HepG2 (cell line): ENCODE results near the gene AP3D1. TPM values are rescaled to one million over a fixed set of nuclear protein-coding genes. Genes with fewer than 3 reads are reported as not detected.
A peak's percentile ranks its signal among the peaks of the same experiment; 100 is the strongest.

Experiments used
- BHLHE40 ChIP-seq: IDR thresholded peaks from 2 replicates; pipeline ENCODE4 v1.6.1; 2011; ENCODE audit warnings: low read length, improper control_type of control experiment
- CENPT ChIP-seq: sonication (generic); formaldehyde crosslinking; IDR thresholded peaks from 2 replicates; pipeline ENCODE4 v1.8.0; 2022; ENCODE audit warnings: low read depth, mild to moderate bottlenecking, moderate library complexity, missing genetic modification reagents
- GATAD2A ChIP-seq: IDR thresholded peaks from 2 replicates; pipeline ENCODE4 v1.6.1; 2016
- HOXA7 ChIP-seq: sonication (generic); formaldehyde crosslinking; IDR thresholded peaks from 2 replicates; pipeline ENCODE4 v1.8.1; 2022; ENCODE audit warnings: mild to moderate bottlenecking, missing genetic modification reagents, moderate library complexity
- HOXA9 ChIP-seq: sonication (generic); formaldehyde crosslinking; IDR thresholded peaks from 2 replicates; pipeline ENCODE4 v1.8.1; 2022; ENCODE audit warnings: missing genetic modification reagents, mild to moderate bottlenecking, moderate library complexity, borderline replicate concordance
- KLF9 ChIP-seq: IDR thresholded peaks from 2 replicates; pipeline ENCODE4 v1.6.1; 2016; ENCODE audit warnings: low read depth
- PAF1 ChIP-seq: IDR thresholded peaks from 2 replicates; pipeline ENCODE4 v1.6.1; 2016; ENCODE audit warnings: missing genetic modification reagents, missing compliant biosample characterization
- RBAK ChIP-seq: sonication (generic); formaldehyde crosslinking; IDR thresholded peaks from 2 replicates; pipeline ENCODE4 v1.5.1; 2020; ENCODE audit warnings: mild to moderate bottlenecking, missing genetic modification reagents
- SETDB1 ChIP-seq: sonication (generic); formaldehyde crosslinking; IDR thresholded peaks from 2 replicates; pipeline ENCODE4 v1.5.1; 2020; ENCODE audit warnings: missing genetic modification reagents, mild to moderate bottlenecking, borderline replicate concordance
- SP5 ChIP-seq: IDR thresholded peaks from 2 replicates; pipeline ENCODE4 v1.6.1; 2016; ENCODE audit warnings: low read depth, borderline replicate concordance
- ZFAT ChIP-seq: sonication (generic); formaldehyde crosslinking; conservative IDR thresholded peaks from 2 replicates; pipeline ENCODE4 v1.8.1; 2023; ENCODE audit warnings: missing genetic modification reagents, inconsistent platforms
- ZNF282 ChIP-seq: fragments of 450-650 bp; IDR thresholded peaks from 2 replicates; pipeline ENCODE4 v1.6.1; 2018; ENCODE audit not compliant: partially characterized antibody
- ZNF816 ChIP-seq: sonication (generic); formaldehyde crosslinking; IDR thresholded peaks from 2 replicates; pipeline ENCODE4 v1.8.0; 2022; ENCODE audit warnings: missing genetic modification reagents, mild to moderate bottlenecking, borderline replicate concordance
- polyA plus RNA-seq, 8 experiments: library from polyadenylated mRNA; depleted of rRNA in 3 of 8; stranded (reverse) in 7 of 8; unstranded in 1 of 8; fragments of >200 nt; fragmentation: Illumina TruSeq in 4 of 8; extraction: Trizol in 4 of 8; gene quantifications; 2 replicates each; pipeline versions ENCODE4 v1.2.1 to v1.2.3, GENCODE V29; 2011 to 2016; ENCODE audit warnings: low read depth in 4 of 8, missing spikeins in 1 of 8, mixed read lengths in 1 of 8; ENCODE audit not compliant: insufficient read depth in 1 of 8
- total RNA-seq, 5 experiments: library from RNA; depleted of rRNA; stranded (reverse); fragments of >200 nt; fragmentation: Illumina TruSeq; extraction: Trizol; gene quantifications; 2 replicates each; pipeline ENCODE4 v1.2.3, GENCODE V29; 2016; ENCODE audit warnings: low read depth in 1 of 5
- TF ChIP-seq, protein P1 (sequence below): sonication (generic); formaldehyde crosslinking; IDR thresholded peaks from 2 replicates; pipeline ENCODE4 v1.5.0; 2020; ENCODE audit warnings: mild to moderate bottlenecking, missing genetic modification reagents
- TF ChIP-seq, protein P2 (sequence below): sonication (generic); formaldehyde crosslinking; IDR thresholded peaks from 2 replicates; pipeline ENCODE4 v1.4.0; 2020; ENCODE audit warnings: mild to moderate bottlenecking, low read depth, missing genetic modification reagents
- TF ChIP-seq, protein P3 (sequence below): sonication (generic); formaldehyde crosslinking; IDR thresholded peaks from 2 replicates; pipeline ENCODE4 v1.9.0; 2021; ENCODE audit warnings: missing genetic modification reagents, borderline replicate concordance
- TF ChIP-seq, protein P4 (sequence below), 2 experiments: sonication (generic) in 1 of 2; formaldehyde crosslinking in 1 of 2; IDR thresholded peaks; 2 replicates each; pipeline versions ENCODE4 v1.4.0 to v1.6.1; 2018 to 2020; ENCODE audit warnings: missing genetic modification reagents in 2 of 2, borderline replicate concordance in 1 of 2, low read depth in 1 of 2, mild to moderate bottlenecking in 1 of 2, missing biosample characterization in 1 of 2
- TF ChIP-seq, protein P5 (sequence below): sonication (generic); formaldehyde crosslinking; IDR thresholded peaks from 2 replicates; pipeline ENCODE4 v1.8.0; 2022; ENCODE audit warnings: missing genetic modification reagents, mild to moderate bottlenecking, borderline replicate concordance

Gene AP3D1
- total and polyA plus RNA-seq, 2 of the 13 experiments (the other 11 are each of a cell fraction or from before 2014, with no cell fraction given): 68.0 to 82.6 TPM

DNA sequence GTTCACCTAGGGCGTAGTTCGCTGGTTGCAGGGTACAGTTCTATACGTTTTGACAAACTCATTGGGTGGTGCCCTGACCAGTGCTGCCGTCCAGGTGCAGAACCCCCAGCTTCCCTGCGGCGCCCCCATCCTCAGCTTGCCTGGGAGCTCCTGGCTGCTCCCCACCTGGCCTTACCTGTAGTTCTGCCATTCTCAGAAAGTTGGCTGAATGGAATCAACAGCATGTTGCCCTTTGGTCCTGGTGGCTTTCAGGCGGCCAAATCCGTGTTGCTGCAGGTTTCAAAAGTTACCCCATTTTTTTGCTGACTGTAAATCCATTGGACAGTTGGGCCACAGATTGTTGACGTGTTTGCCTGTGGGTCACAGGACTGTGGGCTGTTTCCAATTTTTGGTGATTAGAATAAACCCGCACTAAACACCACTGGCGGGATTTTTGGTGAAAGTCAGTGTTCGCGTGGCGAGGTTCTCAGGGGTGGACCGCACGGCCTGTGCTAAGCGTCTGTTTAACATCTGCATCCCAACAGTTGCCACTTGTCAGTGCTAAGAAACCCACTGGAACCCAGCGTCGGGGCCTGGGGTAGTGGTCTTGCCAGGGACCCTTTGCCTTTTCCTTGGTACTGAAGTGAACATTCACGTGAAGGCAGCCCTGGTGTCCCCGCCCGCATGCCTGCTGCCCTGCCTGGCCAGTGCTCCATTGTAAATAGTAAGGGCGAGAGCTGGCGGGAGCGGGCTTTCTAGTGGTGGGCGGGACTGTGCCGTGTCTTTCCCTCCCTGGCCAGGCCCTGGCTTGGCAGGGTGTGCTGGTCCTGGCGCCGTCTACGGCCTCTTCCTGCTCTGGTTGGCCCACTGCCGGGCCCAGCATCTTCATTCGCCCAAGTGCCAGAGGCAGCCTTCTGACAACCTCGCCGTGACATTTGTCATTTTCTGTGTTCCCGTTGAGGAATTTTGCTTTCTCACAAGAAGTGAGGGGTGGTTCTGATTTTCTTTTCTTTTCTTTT, 15.7 kb upstream of the AP3D1 start (continued):
- TF ChIP-seq, protein P1, sequence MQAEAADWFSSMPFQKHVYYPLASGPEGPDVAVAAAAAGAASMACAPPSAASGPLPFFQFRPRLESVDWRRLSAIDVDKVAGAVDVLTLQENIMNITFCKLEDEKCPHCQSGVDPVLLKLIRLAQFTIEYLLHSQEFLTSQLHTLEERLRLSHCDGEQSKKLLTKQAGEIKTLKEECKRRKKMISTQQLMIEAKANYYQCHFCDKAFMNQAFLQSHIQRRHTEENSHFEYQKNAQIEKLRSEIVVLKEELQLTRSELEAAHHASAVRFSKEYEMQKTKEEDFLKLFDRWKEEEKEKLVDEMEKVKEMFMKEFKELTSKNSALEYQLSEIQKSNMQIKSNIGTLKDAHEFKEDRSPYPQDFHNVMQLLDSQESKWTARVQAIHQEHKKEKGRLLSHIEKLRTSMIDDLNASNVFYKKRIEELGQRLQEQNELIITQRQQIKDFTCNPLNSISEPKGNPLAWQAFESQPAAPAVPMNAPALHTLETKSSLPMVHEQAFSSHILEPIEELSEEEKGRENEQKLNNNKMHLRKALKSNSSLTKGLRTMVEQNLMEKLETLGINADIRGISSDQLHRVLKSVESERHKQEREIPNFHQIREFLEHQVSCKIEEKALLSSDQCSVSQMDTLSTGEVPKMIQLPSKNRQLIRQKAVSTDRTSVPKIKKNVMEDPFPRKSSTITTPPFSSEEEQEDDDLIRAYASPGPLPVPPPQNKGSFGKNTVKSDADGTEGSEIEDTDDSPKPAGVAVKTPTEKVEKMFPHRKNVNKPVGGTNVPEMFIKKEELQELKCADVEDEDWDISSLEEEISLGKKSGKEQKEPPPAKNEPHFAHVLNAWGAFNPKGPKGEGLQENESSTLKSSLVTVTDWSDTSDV (CRISPR knock-in tag): no peak
- TF ChIP-seq, protein P2, sequence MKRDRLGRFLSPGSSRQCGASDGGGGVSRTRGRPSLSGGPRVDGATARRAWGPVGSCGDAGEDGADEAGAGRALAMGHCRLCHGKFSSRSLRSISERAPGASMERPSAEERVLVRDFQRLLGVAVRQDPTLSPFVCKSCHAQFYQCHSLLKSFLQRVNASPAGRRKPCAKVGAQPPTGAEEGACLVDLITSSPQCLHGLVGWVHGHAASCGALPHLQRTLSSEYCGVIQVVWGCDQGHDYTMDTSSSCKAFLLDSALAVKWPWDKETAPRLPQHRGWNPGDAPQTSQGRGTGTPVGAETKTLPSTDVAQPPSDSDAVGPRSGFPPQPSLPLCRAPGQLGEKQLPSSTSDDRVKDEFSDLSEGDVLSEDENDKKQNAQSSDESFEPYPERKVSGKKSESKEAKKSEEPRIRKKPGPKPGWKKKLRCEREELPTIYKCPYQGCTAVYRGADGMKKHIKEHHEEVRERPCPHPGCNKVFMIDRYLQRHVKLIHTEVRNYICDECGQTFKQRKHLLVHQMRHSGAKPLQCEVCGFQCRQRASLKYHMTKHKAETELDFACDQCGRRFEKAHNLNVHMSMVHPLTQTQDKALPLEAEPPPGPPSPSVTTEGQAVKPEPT (CRISPR knock-in tag): no peak
- no peak for TF ChIP-seq SETDB1
- 0 out of 2 replicates have a peak, but pooled peaks have one; percentile 30 for TF ChIP-seq GATAD2A (CRISPR knock-in tag)
- TF ChIP-seq ZFAT: no peak
- TF ChIP-seq ZNF816 (CRISPR knock-in tag): peak; percentile 81; the same call in 1 of the 2 replicates
- no peak for TF ChIP-seq HOXA7 (CRISPR knock-in tag)
- TF ChIP-seq CENPT (CRISPR knock-in tag): no peak
- TF ChIP-seq, protein P3, sequence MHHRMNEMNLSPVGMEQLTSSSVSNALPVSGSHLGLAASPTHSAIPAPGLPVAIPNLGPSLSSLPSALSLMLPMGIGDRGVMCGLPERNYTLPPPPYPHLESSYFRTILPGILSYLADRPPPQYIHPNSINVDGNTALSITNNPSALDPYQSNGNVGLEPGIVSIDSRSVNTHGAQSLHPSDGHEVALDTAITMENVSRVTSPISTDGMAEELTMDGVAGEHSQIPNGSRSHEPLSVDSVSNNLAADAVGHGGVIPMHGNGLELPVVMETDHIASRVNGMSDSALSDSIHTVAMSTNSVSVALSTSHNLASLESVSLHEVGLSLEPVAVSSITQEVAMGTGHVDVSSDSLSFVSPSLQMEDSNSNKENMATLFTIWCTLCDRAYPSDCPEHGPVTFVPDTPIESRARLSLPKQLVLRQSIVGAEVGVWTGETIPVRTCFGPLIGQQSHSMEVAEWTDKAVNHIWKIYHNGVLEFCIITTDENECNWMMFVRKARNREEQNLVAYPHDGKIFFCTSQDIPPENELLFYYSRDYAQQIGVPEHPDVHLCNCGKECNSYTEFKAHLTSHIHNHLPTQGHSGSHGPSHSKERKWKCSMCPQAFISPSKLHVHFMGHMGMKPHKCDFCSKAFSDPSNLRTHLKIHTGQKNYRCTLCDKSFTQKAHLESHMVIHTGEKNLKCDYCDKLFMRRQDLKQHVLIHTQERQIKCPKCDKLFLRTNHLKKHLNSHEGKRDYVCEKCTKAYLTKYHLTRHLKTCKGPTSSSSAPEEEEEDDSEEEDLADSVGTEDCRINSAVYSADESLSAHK (CRISPR knock-in tag): no peak
- TF ChIP-seq RBAK (CRISPR knock-in tag): no peak
- no peak for TF ChIP-seq PAF1 (CRISPR knock-in tag)
- no peak for TF ChIP-seq KLF9 (CRISPR knock-in tag)
- TF ChIP-seq, protein P4, sequence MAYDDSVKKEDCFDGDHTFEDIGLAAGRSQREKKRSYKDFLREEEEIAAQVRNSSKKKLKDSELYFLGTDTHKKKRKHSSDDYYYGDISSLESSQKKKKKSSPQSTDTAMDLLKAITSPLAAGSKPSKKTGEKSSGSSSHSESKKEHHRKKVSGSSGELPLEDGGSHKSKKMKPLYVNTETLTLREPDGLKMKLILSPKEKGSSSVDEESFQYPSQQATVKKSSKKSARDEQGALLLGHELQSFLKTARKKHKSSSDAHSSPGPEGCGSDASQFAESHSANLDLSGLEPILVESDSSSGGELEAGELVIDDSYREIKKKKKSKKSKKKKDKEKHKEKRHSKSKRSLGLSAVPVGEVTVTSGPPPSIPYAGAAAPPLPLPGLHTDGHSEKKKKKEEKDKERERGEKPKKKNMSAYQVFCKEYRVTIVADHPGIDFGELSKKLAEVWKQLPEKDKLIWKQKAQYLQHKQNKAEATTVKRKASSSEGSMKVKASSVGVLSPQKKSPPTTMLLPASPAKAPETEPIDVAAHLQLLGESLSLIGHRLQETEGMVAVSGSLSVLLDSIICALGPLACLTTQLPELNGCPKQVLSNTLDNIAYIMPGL (CRISPR knock-in tag; IDR thresholded peaks at IDR 0.05; ENCODE audit: borderline replicate concordance in 1 of 2, low read depth in 1 of 2): 0 out of 4 replicates have a peak, but pooled peaks of 1 of the 2 experiments have one; percentile 34
- peak; percentile 92 for TF ChIP-seq SP5
- TF ChIP-seq BHLHE40: no peak; the same call in 1 of the 2 replicates
- no peak for TF ChIP-seq HOXA9 (CRISPR knock-in tag)
- no peak for TF ChIP-seq ZNF282
- TF ChIP-seq, protein P5, sequence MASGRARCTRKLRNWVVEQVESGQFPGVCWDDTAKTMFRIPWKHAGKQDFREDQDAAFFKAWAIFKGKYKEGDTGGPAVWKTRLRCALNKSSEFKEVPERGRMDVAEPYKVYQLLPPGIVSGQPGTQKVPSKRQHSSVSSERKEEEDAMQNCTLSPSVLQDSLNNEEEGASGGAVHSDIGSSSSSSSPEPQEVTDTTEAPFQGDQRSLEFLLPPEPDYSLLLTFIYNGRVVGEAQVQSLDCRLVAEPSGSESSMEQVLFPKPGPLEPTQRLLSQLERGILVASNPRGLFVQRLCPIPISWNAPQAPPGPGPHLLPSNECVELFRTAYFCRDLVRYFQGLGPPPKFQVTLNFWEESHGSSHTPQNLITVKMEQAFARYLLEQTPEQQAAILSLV (CRISPR knock-in tag): no peak
